ENCODE measurements around the gene ENTPD1.

DNA sequence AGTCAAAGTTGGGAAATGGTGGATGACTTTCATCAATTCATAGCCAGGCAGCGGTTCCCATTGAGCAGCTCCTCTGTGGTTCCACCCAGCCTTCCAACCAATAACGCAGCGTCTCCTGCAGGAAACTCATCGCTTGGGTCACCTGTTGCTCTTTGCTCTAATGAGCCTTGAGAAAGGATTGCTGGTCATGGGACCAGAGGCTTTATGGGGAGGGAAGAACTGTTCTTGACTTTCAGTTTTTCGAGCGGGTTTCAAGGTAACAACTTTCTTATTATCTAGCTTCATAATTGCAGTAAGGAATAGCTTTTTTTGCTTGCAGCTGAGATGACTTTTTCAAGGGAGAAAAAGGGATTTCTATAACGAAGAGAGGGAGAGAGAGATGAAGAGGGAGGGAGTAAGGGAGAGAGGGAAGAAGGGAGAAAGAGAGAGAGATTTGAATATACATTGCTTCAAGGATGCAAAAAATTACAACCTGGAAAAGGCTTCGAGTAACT is 405 bp upstream of the ENTPD1 start:
- TF ChIP-seq, protein P1, sequence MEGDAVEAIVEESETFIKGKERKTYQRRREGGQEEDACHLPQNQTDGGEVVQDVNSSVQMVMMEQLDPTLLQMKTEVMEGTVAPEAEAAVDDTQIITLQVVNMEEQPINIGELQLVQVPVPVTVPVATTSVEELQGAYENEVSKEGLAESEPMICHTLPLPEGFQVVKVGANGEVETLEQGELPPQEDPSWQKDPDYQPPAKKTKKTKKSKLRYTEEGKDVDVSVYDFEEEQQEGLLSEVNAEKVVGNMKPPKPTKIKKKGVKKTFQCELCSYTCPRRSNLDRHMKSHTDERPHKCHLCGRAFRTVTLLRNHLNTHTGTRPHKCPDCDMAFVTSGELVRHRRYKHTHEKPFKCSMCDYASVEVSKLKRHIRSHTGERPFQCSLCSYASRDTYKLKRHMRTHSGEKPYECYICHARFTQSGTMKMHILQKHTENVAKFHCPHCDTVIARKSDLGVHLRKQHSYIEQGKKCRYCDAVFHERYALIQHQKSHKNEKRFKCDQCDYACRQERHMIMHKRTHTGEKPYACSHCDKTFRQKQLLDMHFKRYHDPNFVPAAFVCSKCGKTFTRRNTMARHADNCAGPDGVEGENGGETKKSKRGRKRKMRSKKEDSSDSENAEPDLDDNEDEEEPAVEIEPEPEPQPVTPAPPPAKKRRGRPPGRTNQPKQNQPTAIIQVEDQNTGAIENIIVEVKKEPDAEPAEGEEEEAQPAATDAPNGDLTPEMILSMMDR (IDR thresholded peaks at IDR 0.05; ENCODE audit: poor library complexity), result no peak
- TF ChIP-seq EZH2 (IDR thresholded peaks at IDR 0.05; ENCODE audit: borderline replicate concordance), result no peak

Data from hepatocyte (in vitro differentiated cells).